Jurkat, Clone E6-1 (cell line): Measurements from ENCODE around the gene ZNF423.

Source experiments
- DNase-seq: peaks from one replicate; pipeline ENCODE4 v3.0.0-alpha.2; 2011; ENCODE audit warnings: low read depth, low spot score
- H3K4me3 ChIP-seq: 2 replicates; pipeline ENCODE4 v1.5.1; 2011; ENCODE audit warnings: mild to moderate bottlenecking, low read length, control low read depth, moderate library complexity

Gene ZNF423

DNA sequence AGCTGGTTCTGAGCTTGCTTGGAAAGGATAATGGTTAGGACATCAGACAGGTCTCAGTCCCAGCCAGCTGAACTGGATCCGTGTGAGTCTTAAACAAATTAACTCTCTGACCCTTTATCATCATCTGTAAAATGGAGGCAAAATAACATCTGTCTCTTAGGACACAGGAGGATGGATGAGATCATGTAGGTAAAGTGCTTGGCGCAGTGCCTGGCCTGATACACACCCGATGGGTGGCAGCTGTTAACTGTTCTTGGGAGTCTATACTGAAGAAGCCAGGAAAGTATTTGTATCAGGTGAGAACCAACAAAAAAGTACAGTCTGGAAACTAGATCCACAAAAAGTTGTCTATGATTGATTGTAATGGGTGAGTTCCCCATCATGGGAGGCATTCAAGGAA lies 293.7 kb downstream of the ZNF423 start:
- H3K4me3 ChIP-seq, result no peak overlapping the region
- no peak for DNase-seq

DNA sequence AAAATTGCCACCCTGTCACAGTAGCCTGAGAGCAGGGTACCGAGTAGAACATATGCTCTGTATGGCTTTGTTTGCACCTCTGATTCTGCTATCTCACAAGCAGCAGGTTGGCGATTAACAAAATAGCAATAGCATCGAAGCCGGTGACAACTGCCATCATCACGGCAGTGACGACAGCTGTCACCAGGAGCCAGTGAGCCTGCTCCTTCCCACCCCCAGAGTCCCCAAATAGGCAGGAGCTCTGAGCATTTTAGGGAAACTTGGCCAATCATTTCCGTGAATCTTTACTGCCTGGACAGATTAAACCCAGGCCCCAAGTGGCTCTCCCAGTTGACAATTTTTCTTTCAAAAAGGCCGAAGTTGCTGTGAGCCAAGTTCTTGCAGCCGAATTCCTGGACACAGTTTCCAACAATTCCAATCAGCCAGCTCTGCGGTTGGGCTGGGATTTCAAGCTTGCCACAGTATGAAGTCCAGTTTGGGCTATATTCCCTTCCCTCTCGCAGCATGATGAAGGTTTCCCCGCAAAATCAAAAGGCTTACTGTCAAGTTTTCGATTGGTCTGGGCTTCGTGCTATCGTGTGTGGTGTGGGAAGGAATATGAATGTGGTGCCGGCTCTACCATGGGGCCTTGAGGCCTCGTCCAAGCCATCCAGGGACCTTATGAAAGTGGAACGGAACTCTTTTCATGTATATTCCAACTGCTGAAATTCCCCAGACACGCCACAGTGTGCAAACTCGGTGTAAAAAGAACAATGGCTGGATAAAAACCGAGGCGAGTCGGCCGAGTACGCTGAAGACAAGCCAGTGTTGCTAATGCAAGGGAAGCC lies 295.7 kb downstream of the ZNF423 start:
- no peak for DNase-seq
- H3K4me3 ChIP-seq, result no peak overlapping the region

DNA sequence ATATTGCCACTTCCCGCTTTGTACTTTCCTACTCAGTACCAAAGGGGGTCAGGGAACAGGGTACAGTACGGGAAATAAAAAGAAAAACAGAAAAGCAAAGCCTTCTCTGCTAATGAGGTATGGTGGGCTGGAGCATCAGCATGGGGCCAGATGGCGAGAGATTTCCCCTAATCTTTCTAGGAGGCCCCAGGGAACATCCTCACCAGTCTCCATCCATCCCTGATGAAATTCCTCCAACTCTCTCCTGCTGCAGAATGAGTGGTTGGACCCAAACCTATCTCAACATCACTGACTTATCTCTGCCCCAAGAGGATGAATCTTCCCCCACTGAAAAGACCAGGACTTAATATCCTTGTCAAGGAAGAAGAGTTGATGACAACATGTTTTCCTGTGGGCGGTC lies 296.7 kb downstream of the ZNF423 start:
- no peak overlapping the region for H3K4me3 ChIP-seq
- no peak for DNase-seq

- no peak for DNase-seq
- H3K4me3 ChIP-seq, result no peak overlapping the region
These were observed 297.5 kb downstream of the ZNF423 start for GRCh38 chr16:49558451-49558850.

DNA sequence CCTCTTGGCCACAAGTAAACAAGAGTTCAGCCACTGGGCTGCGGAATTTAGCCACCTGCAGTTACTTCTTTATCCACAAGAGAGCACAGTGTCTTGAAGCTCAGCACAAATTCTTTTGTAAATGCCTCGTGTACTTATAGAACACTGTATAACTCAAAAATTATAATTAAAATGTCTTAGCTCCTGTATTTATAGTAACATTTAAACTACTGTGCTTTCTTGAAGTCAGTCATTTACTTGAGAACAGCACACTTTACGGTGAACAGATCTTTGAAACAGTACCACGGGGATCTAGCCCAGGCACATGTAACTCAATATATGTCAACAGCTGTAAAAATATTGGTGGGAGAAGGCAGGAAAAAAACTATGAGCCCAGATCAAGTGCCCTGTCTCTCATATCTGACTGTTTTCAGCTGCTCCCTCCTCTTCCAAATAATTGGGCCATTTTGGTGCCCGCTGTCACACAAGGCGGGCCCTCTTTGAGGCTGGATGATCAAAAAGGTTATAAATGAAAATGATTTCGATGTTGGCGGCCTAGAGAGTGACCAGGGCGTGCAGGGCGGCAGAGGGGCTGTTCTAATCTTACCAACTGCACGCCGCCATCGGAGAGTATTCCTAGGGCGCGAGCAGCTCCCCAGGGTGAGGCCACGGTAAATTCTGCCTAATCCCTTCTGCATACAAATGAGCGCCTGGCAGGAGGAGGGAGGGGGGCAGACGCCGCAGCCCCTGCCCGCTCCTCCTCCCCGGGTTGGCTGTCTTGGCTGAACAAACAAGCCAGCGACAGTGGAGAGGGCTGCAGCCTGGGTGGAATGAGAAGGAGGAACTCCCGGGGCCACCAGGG lies 299.1 kb downstream of the ZNF423 start:
- peak; percentile 10 for DNase-seq
- no peak overlapping the region for H3K4me3 ChIP-seq

GRCh38 chr16:49556249-49556605 lies 299.7 kb downstream of the ZNF423 start:
- no peak for DNase-seq
- H3K4me3 ChIP-seq, result no peak overlapping the region

DNA sequence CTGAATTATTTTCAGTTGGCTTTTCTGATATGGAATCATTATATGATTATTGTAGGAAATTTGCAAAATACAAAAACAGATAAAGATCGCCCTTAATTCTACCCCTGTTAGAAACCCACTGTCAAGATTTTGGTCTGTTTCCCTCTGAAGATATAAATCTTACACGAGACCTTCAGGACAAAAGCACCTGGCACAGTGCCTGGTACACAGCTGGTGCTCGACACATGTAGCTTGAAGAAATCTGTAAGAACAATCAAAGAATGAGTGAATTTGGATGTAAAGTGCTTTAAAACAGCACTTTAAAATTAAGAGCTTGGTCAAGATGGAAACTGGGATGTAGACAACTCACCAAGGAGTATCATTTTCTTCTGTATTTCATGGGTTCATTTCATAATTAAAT lies 301.2 kb downstream of the ZNF423 start:
- no peak for DNase-seq
- no peak overlapping the region for H3K4me3 ChIP-seq

- DNase-seq, result no peak
These were observed 303.5 kb downstream of the ZNF423 start for GRCh38 chr16:49552313-49552928.

GRCh38 chr16:49550666-49551065 lies 305.2 kb downstream of the ZNF423 start:
- DNase-seq, result no peak

More at GRCh38 chr16:49552313-49552928, 303.5 kb downstream of the ZNF423 start:
- no peak overlapping the region for H3K4me3 ChIP-seq

DNA sequence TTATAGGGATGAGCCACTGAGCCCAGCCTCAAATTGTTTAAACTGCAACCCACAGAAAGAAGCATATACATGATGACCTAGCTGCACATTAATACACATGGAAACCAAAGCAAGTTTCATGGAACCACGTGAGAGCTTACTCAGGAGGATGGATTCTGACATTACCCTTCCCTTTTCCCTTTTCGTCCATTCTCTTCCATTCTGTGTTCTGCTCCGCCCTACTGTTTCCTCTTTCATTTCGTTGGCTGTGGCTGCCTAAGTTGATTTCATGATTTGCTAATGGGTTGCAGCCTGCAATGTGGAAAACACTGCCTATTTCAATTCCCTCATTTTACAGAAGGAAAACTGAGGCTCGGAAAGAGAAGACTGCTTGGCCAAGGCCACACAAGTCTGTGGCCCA lies 305.8 kb downstream of the ZNF423 start:
- DNase-seq, result no peak
- H3K4me3 ChIP-seq, result no peak overlapping the region

More at GRCh38 chr16:49550666-49551065, 305.2 kb downstream of the ZNF423 start:
- H3K4me3 ChIP-seq, result no peak overlapping the region

DNA sequence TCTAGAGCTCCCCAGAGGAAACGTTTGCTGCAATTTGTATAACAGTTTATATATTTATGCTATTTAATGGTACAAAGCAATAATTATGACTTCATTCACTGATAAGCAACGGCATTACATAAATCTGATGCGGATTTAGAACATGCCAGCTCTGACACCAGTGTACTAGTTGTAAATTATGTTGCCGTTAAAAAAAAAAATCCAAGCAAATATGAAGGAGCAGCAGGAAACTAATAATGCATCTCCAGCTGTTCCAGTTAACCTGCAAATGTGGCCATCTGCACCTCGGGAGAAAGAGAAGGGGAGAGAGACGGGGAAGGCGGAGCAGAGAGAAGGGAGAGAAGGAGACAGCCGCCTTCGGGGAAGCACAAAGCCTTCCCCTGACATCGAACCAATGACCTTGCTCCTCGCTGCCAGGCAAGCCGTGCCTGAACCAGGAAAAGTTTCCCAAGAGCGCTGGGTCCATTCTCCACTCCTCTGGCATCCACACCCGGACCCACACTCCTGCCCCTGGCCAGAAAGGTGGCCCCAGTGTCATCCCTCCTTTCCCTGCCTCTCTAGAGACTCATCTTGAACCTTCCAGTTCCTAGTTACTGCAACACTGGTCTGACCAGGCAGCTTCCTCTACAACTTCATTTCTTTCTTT lies 307.5 kb downstream of the ZNF423 start:
- no peak overlapping the region for H3K4me3 ChIP-seq
- DNase-seq, result no peak

DNA sequence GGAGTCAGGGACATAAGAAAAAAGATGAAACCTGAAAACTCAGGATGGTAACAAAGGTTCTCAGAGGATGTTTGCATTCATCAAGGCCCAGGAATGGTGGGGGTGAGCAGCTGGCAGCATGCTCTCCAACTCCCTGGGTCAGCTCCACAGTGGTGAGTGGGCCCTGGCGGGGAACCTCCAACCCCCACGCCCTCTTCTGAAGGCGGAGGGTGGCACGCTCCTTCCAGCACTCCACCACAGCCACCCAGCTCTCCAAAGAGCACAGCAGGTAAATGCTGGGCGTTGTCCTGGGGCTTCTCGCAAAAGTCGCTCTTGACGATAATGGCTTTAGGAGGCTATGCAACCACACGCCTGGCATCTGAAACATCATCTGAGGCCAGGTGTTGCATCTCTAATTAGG lies 308.5 kb downstream of the ZNF423 start:
- no peak for DNase-seq
- no peak overlapping the region for H3K4me3 ChIP-seq

GRCh38 chr16:49546735-49547134 lies 309.2 kb downstream of the ZNF423 start:
- no peak overlapping the region for H3K4me3 ChIP-seq
- DNase-seq, result no peak

GRCh38 chr16:49545741-49546448 lies 310.0 kb downstream of the ZNF423 start:
- no peak for DNase-seq
- H3K4me3 ChIP-seq, result no peak overlapping the region

DNA sequence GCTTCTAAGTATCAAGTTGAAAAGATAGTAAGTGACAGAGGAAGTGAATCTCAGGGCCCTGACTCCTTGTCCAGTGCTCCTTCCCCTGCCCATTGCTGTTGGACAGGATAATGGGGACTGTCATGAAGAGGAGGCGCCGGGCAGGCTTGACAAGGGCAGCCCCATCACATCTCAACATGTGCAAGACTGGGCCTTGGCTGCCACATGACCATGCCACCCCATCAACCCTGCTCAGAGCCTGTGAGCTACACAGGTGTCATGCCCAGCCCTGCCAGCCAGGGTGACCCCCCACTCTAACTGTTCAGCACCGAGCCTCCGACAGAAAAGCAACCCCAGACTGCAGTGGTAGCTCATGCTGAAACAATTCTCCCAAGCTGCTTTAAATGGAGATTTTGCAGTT lies 310.7 kb downstream of the ZNF423 start:
- no peak for DNase-seq
- H3K4me3 ChIP-seq, result no peak overlapping the region

- no peak overlapping the region for H3K4me3 ChIP-seq
- DNase-seq, result no peak
These were observed 311.1 kb downstream of the ZNF423 start for GRCh38 chr16:49544828-49545227.

GRCh38 chr16:49543631-49543946 lies 312.3 kb downstream of the ZNF423 start:
- no peak overlapping the region for H3K4me3 ChIP-seq
- no peak for DNase-seq

- no peak for DNase-seq
- H3K4me3 ChIP-seq, result no peak overlapping the region
These were observed 312.8 kb downstream of the ZNF423 start for GRCh38 chr16:49542946-49543630.
